Measurements from ENCODE around the gene ANO10.
"Not testable (repeated sequence)": the region's sequence is repeated elsewhere in the genome, so short reads cannot be mapped to it uniquely, and the experiment has no call there.

Gene ANO10

GRCh38 chr3:43522727-43523362 is 99.0 kb downstream of the ANO10 start:
- DNase-seq (no peak), ATAC-seq (ENCODE audit: insufficient read depth, low read depth) (no peak)
- H3K4me2 ChIP-seq (ENCODE audit: insufficient read depth, low read length) = no peak overlapping the region
- H3K4me1 ChIP-seq (ENCODE audit: insufficient read depth, low read length) = no peaks in the 10 kb centered on the region
- H3K79me2 ChIP-seq (ENCODE audit: insufficient read depth, low read length) = no peaks in the 10 kb centered on the region
- H3K9ac ChIP-seq (ENCODE audit: low read depth, low read length) = no peak overlapping the region
- no peak overlapping the region for H3K27ac ChIP-seq (ENCODE audit: low read length)
- no peak overlapping the region for H2AFZ ChIP-seq (ENCODE audit: low read depth, low read length)
- H3K36me3 ChIP-seq (ENCODE audit: insufficient read depth, low read length) = no peaks in the 10 kb centered on the region
- H3K4me3 ChIP-seq (ENCODE audit: low read depth in 1 of 2, low read length in 2 of 2) = no peak overlapping the region
- no peak for TF ChIP-seq EZH2 (IDR thresholded peaks at IDR 0.05; ENCODE audit: borderline replicate concordance, low read depth, low read length, severe bottlenecking)
- peaks cover 10% of the 10 kb centered on the region for H3K9me3 ChIP-seq (ENCODE audit: insufficient read depth, low read length, severe bottlenecking)
- no peaks in the 10 kb centered on the region for H3K27me3 ChIP-seq (ENCODE audit: insufficient read depth, low read length, poor library complexity)
- no peaks in the 10 kb centered on the region for H4K20me1 ChIP-seq (ENCODE audit: insufficient read depth, low read length)

DNA sequence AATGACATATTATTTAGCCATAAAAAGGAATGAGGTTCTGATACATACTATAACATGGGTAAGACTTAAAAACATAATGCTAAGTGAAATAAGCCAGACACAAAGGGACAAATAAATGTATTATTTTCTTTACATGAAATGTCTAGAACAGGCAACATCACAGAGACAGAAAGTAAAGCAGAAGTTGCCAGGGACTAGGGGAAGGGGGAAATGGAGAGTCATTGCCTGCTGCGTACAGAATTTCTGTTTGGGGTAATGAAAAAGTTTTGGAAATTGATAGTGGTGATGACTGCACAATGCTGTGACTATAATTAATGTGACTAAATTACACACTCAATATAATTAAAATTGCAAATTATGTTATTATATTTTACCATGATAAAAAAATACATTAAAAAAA is 99.9 kb downstream of the ANO10 start:
- no peak for ATAC-seq (ENCODE audit: insufficient read depth, low read depth)
- no peak for DNase-seq
- Histone ChIP-seq H4K20me1 (ENCODE audit: insufficient read depth, low read length) (no peaks in the 10 kb centered on the region), H3K4me2 (ENCODE audit: insufficient read depth, low read length) (no peak overlapping the region), H3K9me3 (ENCODE audit: insufficient read depth, low read length, severe bottlenecking) (peaks cover 16% of the 10 kb centered on the region), H3K4me3 (ENCODE audit: low read depth in 1 of 2, low read length in 2 of 2) (no peak overlapping the region), H2AFZ (ENCODE audit: low read depth, low read length) (no peak overlapping the region), H3K79me2 (ENCODE audit: insufficient read depth, low read length) (no peaks in the 10 kb centered on the region), H3K27ac (ENCODE audit: low read length) (no peak overlapping the region), H3K27me3 (ENCODE audit: insufficient read depth, low read length, poor library complexity) (no peaks in the 10 kb centered on the region), H3K4me1 (ENCODE audit: insufficient read depth, low read length) (no peaks in the 10 kb centered on the region), H3K9ac (ENCODE audit: low read depth, low read length) (no peak overlapping the region), H3K36me3 (ENCODE audit: insufficient read depth, low read length) (no peaks in the 10 kb centered on the region)
- TF ChIP-seq EZH2 (IDR thresholded peaks at IDR 0.05; ENCODE audit: borderline replicate concordance, low read depth, low read length, severe bottlenecking) (no peak), CTCF (IDR thresholded peaks at IDR 0.05; ENCODE audit: borderline replicate concordance, extremely low read depth, low read length, poor library complexity, severe bottlenecking) (no peak)

GRCh38 chr3:43518515-43518914 is 103.3 kb downstream of the ANO10 start:
- not testable (repeated sequence) for H3K79me2 ChIP-seq (ENCODE audit: insufficient read depth, low read length); H2AFZ ChIP-seq (ENCODE audit: low read depth, low read length); ATAC-seq (ENCODE audit: insufficient read depth, low read depth); H3K4me1 ChIP-seq (ENCODE audit: insufficient read depth, low read length); H3K9ac ChIP-seq (ENCODE audit: low read depth, low read length); H3K4me3 ChIP-seq (ENCODE audit: low read depth in 1 of 2, low read length in 2 of 2); H3K4me2 ChIP-seq (ENCODE audit: insufficient read depth, low read length); H3K27ac ChIP-seq (ENCODE audit: low read length); H3K36me3 ChIP-seq (ENCODE audit: insufficient read depth, low read length); H4K20me1 ChIP-seq (ENCODE audit: insufficient read depth, low read length); H3K27me3 ChIP-seq (ENCODE audit: insufficient read depth, low read length, poor library complexity)
- DNase-seq = peak; percentile 5
- H3K9me3 ChIP-seq (ENCODE audit: insufficient read depth, low read length, severe bottlenecking) = peaks cover 18% of the 10 kb centered on the region

DNA sequence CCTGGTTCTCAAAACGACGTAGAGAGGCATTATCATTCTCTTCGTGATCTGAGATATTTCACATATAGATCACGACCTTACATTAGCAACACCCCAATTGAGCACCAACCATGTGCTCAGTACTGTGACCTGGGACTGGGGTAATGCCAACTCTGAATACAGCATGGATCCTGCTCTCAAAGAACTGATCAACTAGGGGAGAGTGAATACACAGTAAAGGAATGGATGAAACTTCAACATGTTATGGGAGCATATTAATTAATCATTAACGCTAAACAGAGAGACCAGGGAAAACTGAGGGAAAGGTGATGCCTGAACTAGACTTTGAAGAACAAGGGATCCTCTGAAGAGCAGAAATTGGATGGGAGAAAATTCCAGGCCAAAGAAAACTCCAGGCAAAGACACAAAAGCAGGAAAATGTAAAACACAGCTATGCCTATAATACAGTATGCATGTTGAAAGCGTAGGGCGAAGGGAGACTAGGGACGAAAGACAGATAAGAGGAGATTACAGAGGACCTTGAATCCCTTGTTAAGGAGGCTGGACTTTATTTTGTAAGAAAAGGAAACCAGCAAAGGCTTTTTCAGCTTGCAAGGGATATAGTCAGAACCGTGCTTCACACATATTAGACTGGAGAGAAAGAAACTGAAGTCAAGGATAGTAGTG is 105.7 kb downstream of the ANO10 start:
- Histone ChIP-seq H3K9ac (ENCODE audit: low read depth, low read length) (no peak overlapping the region), H3K27me3 (ENCODE audit: insufficient read depth, low read length, poor library complexity) (no peaks in the 10 kb centered on the region), H3K79me2 (ENCODE audit: insufficient read depth, low read length) (no peaks in the 10 kb centered on the region), H4K20me1 (ENCODE audit: insufficient read depth, low read length) (no peaks in the 10 kb centered on the region), H3K9me3 (ENCODE audit: insufficient read depth, low read length, severe bottlenecking) (peaks cover 18% of the 10 kb centered on the region), H3K36me3 (ENCODE audit: insufficient read depth, low read length) (no peaks in the 10 kb centered on the region), H3K4me2 (ENCODE audit: insufficient read depth, low read length) (no peak overlapping the region), H2AFZ (ENCODE audit: low read depth, low read length) (no peak overlapping the region), H3K4me1 (ENCODE audit: insufficient read depth, low read length) (no peaks in the 10 kb centered on the region), H3K4me3 (ENCODE audit: low read depth in 1 of 2, low read length in 2 of 2) (no peak overlapping the region), H3K27ac (ENCODE audit: low read length) (no peak overlapping the region)
- DNase-seq (no peak), ATAC-seq (ENCODE audit: insufficient read depth, low read depth) (no peak)
- TF ChIP-seq EZH2 (IDR thresholded peaks at IDR 0.05; ENCODE audit: borderline replicate concordance, low read depth, low read length, severe bottlenecking) (no peak), CTCF (IDR thresholded peaks at IDR 0.05; ENCODE audit: borderline replicate concordance, extremely low read depth, low read length, poor library complexity, severe bottlenecking) (no peak)

All from DND-41 (cell line).